Breast epithelium (tissue), 3 donors: ENCODE measurements around the gene FCRL3.

Source experiments
- CTCF ChIP-seq, 3 donors: fragments of 450-650 bp; IDR thresholded peaks; one replicate each; pipeline ENCODE4 v1.5.1; 2016 to 2017; ENCODE audit warnings: antibody characterized with exemption in 3 of 3, mild to moderate bottlenecking in 3 of 3, moderate library complexity in 3 of 3
- POLR2A ChIP-seq: fragments of 450-650 bp; IDR thresholded peaks from one replicate; pipeline ENCODE4 v1.6.1; 2016; ENCODE audit warnings: antibody characterized with exemption, mild to moderate bottlenecking, moderate library complexity

GRCh38 chr1:157648317-157648716, 52.3 kb downstream of the FCRL3 start:
- TF ChIP-seq CTCF (IDR thresholded peaks at IDR 0.05) (no peak), POLR2A (no peak)
